ENCODE measurements around the gene ANKRD33B. TPM values are rescaled to one million over a fixed set of nuclear protein-coding genes. Genes with fewer than 3 reads are reported as not detected.
A peak's percentile ranks its signal among the peaks of the same experiment; 100 is the strongest.
"Not testable (repeated sequence)": the region's sequence is repeated elsewhere in the genome, so short reads cannot be mapped to it uniquely, and the experiment has no call there.

The ANKRD33B gene
- total RNA-seq, 2 experiments from 2014 or later = 6.8 to 13.8 TPM

DNA sequence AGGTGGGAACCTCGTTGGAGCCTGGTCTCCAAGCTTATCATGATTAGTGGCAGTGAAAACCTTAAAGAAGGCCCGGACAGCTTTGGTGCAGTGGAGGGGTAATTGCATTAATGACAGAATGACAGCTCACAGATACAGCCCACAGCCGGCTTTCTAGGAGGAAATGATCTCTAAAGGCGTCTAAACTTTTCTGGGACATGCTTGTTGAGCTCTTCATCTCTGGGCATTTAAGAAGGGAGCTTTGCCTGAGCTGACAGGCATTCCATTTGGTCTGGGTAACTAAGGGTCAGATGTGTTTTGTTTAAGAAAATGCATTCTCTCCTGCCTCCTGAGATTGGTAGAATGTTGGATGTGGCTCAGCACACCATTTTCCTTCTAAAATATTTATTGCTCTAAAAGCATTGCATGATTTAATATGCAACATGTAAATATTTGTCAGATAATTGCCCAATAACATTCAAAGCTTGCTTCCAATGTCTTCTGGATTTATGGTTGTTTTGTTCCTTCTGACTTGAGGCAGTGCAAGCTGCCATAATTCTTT is 4.0 kb downstream of the ANKRD33B start:
- ATAC-seq (no peak), DNase-seq (no peak)
- Mint-ChIP-seq H3K9me3 (ENCODE audit: low read depth) (no peaks in the 10 kb centered on the region), H3K27me3 (no peaks in the 10 kb centered on the region), H3K36me3 (no peaks in the 10 kb centered on the region), H3K4me1 (peaks cover 24% of the 10 kb centered on the region), H3K4me3 (no peak overlapping the region), H3K27ac (no peak overlapping the region)
- CTCF ChIA-PET = interaction anchor here (1.7 to 2.7 kb wide), 2 partner anchors 25 to 60 kb away, joined by 3 to 15 read pairs; no protein-coding TSS in a partner anchor

DNA sequence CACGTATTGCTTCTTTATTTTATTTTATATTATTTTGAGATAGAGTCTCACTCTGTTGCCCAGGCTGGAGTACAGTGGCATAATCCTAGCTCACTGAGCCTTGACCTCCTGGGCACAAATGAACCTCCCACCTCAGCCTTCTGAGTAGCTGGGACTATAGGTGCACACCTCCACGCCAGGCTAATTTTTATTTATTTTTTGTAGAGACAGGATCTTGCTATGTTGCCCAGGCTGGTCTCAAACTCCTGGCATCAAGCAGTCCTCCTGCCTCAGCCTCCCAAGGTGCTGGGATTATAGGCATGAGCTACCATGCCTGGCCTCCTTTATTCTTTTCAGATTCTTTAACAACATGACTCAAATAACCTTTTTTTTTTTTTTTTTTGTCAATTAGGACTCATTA is 6.7 kb downstream of the ANKRD33B start:
- DNase-seq; H3K36me3 Mint-ChIP-seq; H3K27ac Mint-ChIP-seq; H3K27me3 Mint-ChIP-seq; H3K4me3 Mint-ChIP-seq; ATAC-seq; H3K9me3 Mint-ChIP-seq (ENCODE audit: low read depth): not testable (repeated sequence)
- CTCF ChIA-PET = interaction anchor here (0.9 to 1.5 kb wide), 2 partner anchors 14 to 57 kb away, joined by 3 read pairs; no protein-coding TSS in a partner anchor
- peaks cover 15% of the 10 kb centered on the region for H3K4me1 Mint-ChIP-seq

DNA sequence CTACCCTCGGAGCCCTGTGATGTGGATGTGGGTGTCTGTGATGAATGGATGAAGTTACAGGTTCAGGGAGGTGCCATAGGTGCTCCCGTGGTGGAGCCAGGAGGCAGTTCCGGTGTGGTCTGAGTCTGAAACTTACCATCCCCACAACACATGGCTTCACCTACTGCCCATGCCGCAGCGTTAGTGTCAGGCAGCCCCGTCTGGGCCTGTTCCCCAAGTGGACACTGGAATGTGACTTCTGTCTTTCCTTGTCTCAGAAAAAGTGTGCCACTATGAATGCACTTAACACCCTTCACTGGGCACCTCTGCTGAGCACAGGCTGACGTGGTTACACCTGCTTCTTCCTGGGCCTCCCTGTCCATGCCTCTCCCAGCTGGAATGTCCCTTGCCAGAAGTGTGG is 8.6 kb downstream of the ANKRD33B start:
- no peak for ATAC-seq
- Mint-ChIP-seq H3K27ac (no peak overlapping the region), H3K4me3 (no peak overlapping the region), H3K4me1 (peaks cover 5% of the 10 kb centered on the region), H3K36me3 (peaks cover 3% of the 10 kb centered on the region), H3K27me3 (no peaks in the 10 kb centered on the region), H3K9me3 (ENCODE audit: low read depth) (no peaks in the 10 kb centered on the region)
- no peak for DNase-seq
- CTCF ChIA-PET = no interaction called here

DNA sequence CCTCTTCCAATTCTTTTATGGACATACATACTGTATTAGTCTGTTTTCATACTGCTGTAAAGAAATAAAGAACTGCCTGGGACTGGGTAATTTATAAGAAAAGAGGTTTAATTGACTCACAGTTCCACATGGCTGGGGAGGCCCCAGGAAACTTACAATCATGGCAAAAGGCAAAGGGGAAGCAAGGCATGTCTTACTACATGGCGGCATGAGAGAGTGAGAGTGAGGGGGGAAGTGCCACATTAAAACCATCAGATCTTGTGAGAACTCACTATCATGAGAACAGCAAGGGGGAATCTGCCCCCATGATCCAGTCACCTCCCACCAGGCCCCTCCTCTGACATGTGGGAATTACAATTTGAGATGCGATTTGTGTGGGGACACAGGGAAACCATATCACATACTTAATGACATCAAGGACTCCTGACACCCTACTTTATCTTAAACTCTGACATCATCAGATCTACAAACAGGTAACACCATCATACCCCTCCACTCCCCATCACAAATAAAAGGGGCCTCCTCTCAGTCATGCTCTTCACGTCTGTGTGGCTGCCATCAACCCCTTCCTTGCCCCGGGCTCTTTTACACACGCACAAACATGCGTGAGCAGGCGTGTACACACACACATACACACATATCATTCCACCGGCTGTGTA is 9.7 kb downstream of the ANKRD33B start:
- CTCF ChIA-PET = no interaction called here
- H3K27me3 Mint-ChIP-seq = no peaks in the 10 kb centered on the region
- no peaks in the 10 kb centered on the region for H3K9me3 Mint-ChIP-seq (ENCODE audit: low read depth)
- ATAC-seq = no peak
- no peak for DNase-seq
- peaks cover 9% of the 10 kb centered on the region for H3K4me1 Mint-ChIP-seq
- H3K4me3 Mint-ChIP-seq = no peak overlapping the region
- no peak overlapping the region for H3K27ac Mint-ChIP-seq
- H3K36me3 Mint-ChIP-seq = peaks cover 3% of the 10 kb centered on the region

DNA sequence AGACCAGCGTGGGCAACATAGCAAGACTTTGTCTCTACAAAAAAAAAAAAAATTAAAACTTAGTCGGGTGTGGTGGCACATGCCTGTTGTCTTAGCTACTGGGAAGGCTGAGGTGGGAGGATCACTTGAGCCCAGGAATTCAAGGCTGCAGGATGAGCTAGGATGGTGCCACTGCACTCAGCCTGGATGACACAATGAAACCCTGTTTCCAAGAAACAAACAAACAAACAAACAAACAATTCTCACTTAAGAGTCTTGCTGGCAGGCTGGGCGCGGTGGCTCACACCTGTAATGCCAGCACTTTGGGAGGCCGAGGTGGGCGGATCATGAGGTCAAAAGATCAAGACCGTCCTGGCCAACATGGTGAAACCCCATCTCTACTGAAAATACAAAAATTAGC is 11.0 kb downstream of the ANKRD33B start:
- CTCF ChIA-PET = interaction anchor here (0.8 kb wide), 1 partner anchor 97 kb away, joined by 3 read pairs; no protein-coding TSS in a partner anchor

DNA sequence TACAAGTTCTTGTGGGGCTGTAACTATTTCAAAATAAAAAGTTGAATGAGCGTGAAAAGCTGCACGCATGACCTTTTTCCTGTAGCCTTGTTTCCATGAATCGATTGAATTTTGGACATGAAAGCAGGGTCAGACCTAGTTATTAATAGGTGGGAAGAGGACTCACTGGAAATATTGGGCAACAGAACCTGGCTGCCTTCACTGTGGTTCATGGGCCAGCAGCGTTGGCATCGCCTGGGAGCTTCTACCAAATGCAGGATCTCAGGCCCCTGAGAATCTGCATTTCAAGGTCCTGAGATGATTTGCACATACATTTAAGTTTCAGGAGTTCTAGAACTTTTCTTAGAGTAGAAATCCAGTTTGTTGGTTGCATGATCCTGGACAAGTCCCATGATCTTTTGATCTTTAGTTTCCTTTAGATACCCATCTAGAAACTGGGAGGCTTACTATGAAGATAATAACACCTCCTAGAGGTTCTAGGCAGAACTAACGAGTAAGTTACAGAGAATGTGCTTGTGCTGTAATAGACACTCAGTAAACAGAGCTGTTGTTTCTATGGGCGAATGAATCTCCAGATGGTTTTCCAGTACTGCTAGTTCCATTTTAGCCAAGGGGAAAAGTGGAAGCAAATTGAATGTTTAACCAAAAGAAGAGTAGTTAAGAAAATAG is 12.4 kb downstream of the ANKRD33B start:
- Mint-ChIP-seq H3K27me3 (peaks cover 2% of the 10 kb centered on the region), H3K4me1 (peaks cover 34% of the 10 kb centered on the region), H3K36me3 (peaks cover 3% of the 10 kb centered on the region), H3K9me3 (ENCODE audit: low read depth) (no peaks in the 10 kb centered on the region), H3K27ac (no peak overlapping the region), H3K4me3 (no peak overlapping the region)
- DNase-seq (no peak), ATAC-seq (peak; percentile 45)
- CTCF ChIA-PET = interaction anchor here (0.9 to 1.3 kb wide), 3 partner anchors 8 to 122 kb away, joined by 3 to 5 read pairs (median 3); no protein-coding TSS in a partner anchor

More for the DNA sequence above, 11.0 kb downstream of the ANKRD33B start:
- H3K4me1 Mint-ChIP-seq = peaks cover 21% of the 10 kb centered on the region
- not testable (repeated sequence) for DNase-seq; H3K36me3 Mint-ChIP-seq; H3K9me3 Mint-ChIP-seq (ENCODE audit: low read depth); H3K27me3 Mint-ChIP-seq; H3K4me3 Mint-ChIP-seq; ATAC-seq; H3K27ac Mint-ChIP-seq

DNA sequence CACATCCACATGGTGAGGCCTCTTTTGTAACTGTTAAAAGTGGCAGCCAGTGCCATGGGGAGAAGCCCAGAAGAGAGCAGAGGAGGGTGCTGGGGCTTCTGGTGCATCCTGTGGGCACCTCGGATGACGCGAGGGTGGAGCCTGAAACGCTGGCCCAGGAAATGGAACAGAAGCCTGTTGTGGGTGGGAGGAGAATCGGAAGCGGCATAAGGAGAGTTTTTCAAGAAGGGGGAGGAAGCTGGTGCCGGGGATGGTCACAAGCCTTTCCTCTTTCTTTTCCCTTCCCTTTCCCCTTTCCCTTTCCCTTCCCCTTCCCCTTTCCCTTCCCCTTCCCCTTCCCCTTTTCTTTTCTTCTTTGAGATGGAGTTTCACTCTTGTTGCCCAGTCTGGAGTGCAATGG is 12.9 kb downstream of the ANKRD33B start:
- CTCF ChIA-PET = interaction anchor here (0.9 to 1.3 kb wide), 3 partner anchors 8 to 123 kb away, joined by 3 to 5 read pairs (median 3); no protein-coding TSS in a partner anchor
- DNase-seq (no peak), ATAC-seq (no peak)
- H3K4me1 Mint-ChIP-seq = peaks cover 38% of the 10 kb centered on the region
- no peak overlapping the region for H3K4me3 Mint-ChIP-seq
- H3K36me3 Mint-ChIP-seq = peaks cover 3% of the 10 kb centered on the region
- H3K9me3 Mint-ChIP-seq (ENCODE audit: low read depth) = no peaks in the 10 kb centered on the region
- H3K27ac Mint-ChIP-seq = no peak overlapping the region
- peaks cover 2% of the 10 kb centered on the region for H3K27me3 Mint-ChIP-seq

DNA sequence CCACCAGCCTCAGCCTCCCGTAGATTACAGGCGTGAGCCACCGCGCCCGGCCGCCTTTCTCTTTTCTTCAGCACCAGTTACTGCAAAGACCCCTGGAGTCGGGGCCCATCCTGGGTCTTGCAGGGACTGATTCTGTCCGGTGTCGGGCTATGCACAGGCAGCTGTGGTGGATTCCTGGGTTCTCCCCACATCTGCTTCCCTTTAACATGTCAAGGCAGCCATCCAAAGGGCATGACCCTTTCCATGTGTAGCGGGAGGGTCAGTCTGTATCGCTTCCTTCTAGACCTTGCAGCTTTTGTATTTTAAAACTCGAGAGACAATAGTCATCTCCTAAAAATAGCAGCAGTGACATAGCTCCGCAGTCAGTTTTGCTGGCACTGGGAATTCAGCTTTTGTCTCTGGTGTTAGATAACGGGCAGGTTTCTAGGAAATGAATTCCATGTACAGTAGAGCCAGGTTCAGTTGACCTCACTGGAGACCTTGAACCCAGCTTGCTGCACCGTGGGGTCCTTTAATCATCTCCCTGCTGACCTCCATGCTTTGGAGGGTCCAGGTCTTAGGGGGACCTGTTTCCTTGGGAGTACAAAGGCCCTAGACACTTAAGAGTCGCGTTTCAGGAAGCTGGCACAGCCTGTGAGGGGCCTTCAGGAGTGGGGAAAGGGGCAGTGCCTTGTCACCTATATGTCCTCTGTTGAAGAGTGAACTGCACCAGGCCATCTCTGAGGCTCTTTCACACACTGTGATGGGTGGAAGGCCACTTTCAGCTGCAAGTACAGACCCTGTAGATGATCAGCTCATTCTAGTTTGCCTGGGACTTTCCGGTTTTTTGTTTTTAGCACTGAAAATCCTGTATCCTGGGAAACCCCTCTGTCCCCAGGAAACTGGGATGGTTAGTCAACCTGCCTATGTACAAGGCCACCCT is 13.8 kb downstream of the ANKRD33B start:
- no peak overlapping the region for H3K27ac Mint-ChIP-seq
- peaks cover 39% of the 10 kb centered on the region for H3K4me1 Mint-ChIP-seq
- H3K4me3 Mint-ChIP-seq = no peak overlapping the region
- ATAC-seq (no peak), DNase-seq (no peak)
- H3K27me3 Mint-ChIP-seq = peaks cover 2% of the 10 kb centered on the region
- CTCF ChIA-PET = interaction anchor here (0.9 kb wide), 1 partner anchor 16 kb away, joined by 5 read pairs; no protein-coding TSS in a partner anchor
- H3K36me3 Mint-ChIP-seq = peaks cover 3% of the 10 kb centered on the region
- H3K9me3 Mint-ChIP-seq (ENCODE audit: low read depth) = no peaks in the 10 kb centered on the region

DNA sequence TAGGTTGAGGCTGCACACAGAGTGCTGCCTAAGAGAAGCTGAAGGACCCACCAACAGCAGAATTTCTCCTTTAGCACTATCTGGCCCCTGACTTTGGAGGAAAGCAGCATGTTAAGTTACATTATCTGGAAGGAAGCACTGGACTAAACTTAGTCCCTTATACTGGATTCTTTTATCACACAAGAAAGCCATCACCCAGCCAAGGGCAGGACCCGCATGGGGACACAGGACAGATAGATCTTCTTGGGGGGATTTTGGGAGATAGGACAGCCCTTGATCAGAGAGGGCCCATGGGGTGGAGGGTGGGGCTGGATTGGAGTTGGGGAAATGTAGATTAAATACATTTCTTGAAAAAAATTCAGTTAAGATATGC is 14.4 kb downstream of the ANKRD33B start:
- no peak overlapping the region for H3K27ac Mint-ChIP-seq
- DNase-seq (no peak), ATAC-seq (no peak)
- no peak overlapping the region for H3K4me3 Mint-ChIP-seq
- no peaks in the 10 kb centered on the region for H3K9me3 Mint-ChIP-seq (ENCODE audit: low read depth)
- CTCF ChIA-PET = no interaction called here
- H3K36me3 Mint-ChIP-seq = peaks cover 3% of the 10 kb centered on the region
- peaks cover 39% of the 10 kb centered on the region for H3K4me1 Mint-ChIP-seq
- peaks cover 2% of the 10 kb centered on the region for H3K27me3 Mint-ChIP-seq

DNA sequence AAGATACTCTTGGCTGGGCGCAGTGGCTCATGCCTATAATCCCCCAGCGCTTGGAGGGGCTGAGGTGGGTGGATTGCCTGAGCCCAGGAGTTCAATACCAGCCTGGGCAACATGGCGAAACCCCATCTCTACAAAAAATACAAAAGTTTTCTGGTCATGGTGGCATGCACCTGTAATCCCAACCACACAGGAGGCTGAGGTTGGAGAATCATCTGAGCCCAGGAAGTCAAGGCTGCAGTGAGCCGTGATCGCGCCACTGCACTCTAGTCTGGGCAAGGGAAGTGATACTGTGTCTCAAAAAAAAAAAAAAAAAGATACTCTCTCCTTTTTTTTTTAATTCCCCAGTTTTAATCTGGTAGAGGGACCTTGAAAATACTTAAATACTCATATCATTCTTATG is 15.0 kb downstream of the ANKRD33B start:
- H3K27me3 Mint-ChIP-seq = peaks cover 5% of the 10 kb centered on the region
- peaks cover 42% of the 10 kb centered on the region for H3K4me1 Mint-ChIP-seq
- ATAC-seq = peak; percentile 33
- DNase-seq = no peak
- no peak overlapping the region for H3K4me3 Mint-ChIP-seq
- H3K9me3 Mint-ChIP-seq (ENCODE audit: low read depth) = no peaks in the 10 kb centered on the region
- CTCF ChIA-PET = interaction anchor here (0.6 kb wide), 1 partner anchor 18 kb away, joined by 3 read pairs; no protein-coding TSS in a partner anchor
- peaks cover under 1% of the 10 kb centered on the region for H3K36me3 Mint-ChIP-seq
- no peak overlapping the region for H3K27ac Mint-ChIP-seq

DNA sequence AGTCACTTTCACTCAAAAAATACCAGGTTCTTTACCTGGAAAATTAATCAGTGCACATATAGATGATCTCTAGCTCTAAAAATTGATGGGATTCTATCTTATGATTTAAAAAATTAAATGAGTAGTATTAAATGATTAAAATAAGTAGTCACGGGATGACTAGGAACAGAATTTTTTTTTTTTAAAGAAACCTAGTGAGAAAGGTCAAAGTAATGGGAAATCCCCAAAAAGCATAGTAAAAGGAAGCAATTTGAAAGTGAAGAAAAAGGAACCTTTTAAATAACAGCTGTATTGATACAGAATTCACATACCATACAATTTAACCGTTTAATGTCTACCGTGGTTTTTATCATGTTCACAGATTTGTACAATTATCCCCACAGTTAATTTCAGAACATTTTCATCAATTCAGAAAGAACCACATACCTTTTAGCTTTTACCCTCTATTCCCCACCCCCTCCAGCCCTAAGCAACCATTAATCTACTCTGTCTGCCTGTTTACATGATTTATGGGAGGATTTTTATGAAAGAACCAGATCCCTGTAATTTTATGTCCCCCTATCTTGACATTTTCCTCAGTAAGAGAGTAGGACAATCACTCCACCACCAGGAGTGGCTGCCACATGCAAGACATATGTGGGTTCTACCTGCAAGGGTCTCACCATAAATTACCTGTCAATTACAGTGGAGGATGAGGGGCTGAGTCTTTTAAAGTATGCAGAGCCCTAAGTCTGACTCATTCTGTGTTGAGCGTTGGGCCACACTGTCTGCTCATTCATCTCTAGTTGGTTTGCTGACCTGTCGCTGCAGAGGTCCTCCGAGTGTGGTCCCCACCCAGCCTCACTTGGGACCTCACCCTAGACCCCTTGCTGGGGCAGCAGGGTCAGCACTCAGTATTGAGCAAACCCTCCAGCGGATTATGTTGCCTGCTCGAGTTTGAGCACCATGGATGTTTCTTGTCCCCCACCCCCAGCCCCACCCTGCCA is 16.0 kb downstream of the ANKRD33B start:
- H3K9me3 Mint-ChIP-seq (ENCODE audit: low read depth) = no peaks in the 10 kb centered on the region
- DNase-seq (peak; percentile 39), ATAC-seq (no peak)
- CTCF ChIA-PET = interaction anchor here (0.6 to 0.9 kb wide), 2 partner anchors 11 to 19 kb away, joined by 3 read pairs; no protein-coding TSS in a partner anchor
- no peak overlapping the region for H3K4me3 Mint-ChIP-seq
- H3K36me3 Mint-ChIP-seq = peaks cover under 1% of the 10 kb centered on the region
- H3K27ac Mint-ChIP-seq = no peak overlapping the region
- peaks cover 10% of the 10 kb centered on the region for H3K27me3 Mint-ChIP-seq
- H3K4me1 Mint-ChIP-seq = peaks cover 50% of the 10 kb centered on the region

Measured in activated CD8-positive, alpha-beta memory T cell treated with anti-CD3 and anti-CD28 coated beads, Interleukin-2, amount 10 ng/mL, durations not matched to agents 7 days and 5 days (primary cell).